Erythroblast (primary cell): Measurements from ENCODE around the gene ABCF2.

Experiments
- DNase-seq, 2 experiments: peaks; one replicate each; lab custom pipeline; 2025; lab: John Stamatoyannopoulos, UW
- GATA1 ChIP-seq: IDR thresholded peaks from 2 replicates; pipeline ENCODE4 v1.6.1; 2011; ENCODE audit warnings: low read depth, mild to moderate bottlenecking, control low read depth, low read length, moderate library complexity
- POLR2A ChIP-seq: IDR thresholded peaks from 2 replicates; pipeline ENCODE4 v1.6.1; 2011; ENCODE audit warnings: mild to moderate bottlenecking, low read length

Gene ABCF2

GRCh38 chr7:151232917-151233701 is 6.1 kb upstream of the ABCF2 start:
- TF ChIP-seq POLR2A (peak; percentile 65), GATA1 (no peak)
- peak; percentile 89 to 91 for DNase-seq

- TF ChIP-seq GATA1 (no peak), POLR2A (peak; percentile 80)
- peak; percentile 90 to 93 for DNase-seq
Observed at GRCh38 chr7:151232091-151232916, 5.3 kb upstream of the ABCF2 start, which contains the start of gene CHPF2. Gene CHPF2 (plus strand): TSS chr7:151232483. CDS start chr7:151234012, 1,529 bp downstream.

- DNase-seq = no peak
- TF ChIP-seq GATA1 (no peak), POLR2A (no peak)
Observed at GRCh38 chr7:151231080-151231479, 4.1 kb upstream of the ABCF2 start.

- DNase-seq = no peak
Observed at GRCh38 chr7:151229249-151229648, 2.2 kb upstream of the ABCF2 start.

GRCh38 chr7:151228024-151228866 is 1.2 kb upstream of the ABCF2 start:
- TF ChIP-seq POLR2A = no peak
- no peak for TF ChIP-seq GATA1
- DNase-seq = peak in 1 of 2 experiments; percentile 37

More at GRCh38 chr7:151229249-151229648, 2.2 kb upstream of the ABCF2 start:
- TF ChIP-seq POLR2A (no peak), GATA1 (no peak)

- TF ChIP-seq GATA1 = no peak
- TF ChIP-seq POLR2A = no peak
- DNase-seq = no peak
Observed at GRCh38 chr7:151226560-151226874, 488 bp downstream of the ABCF2 start.

- TF ChIP-seq POLR2A = no peak
- no peak for TF ChIP-seq GATA1
- DNase-seq = no peak
Observed at GRCh38 chr7:151225948-151226510, 976 bp downstream of the ABCF2 start.

- no peak for DNase-seq
- TF ChIP-seq GATA1 (no peak), POLR2A (no peak)
Observed at GRCh38 chr7:151223728-151224127, 3.3 kb downstream of the ABCF2 start.

GRCh38 chr7:151218170-151218569 is 8.8 kb downstream of the ABCF2 start:
- DNase-seq = no peak
- TF ChIP-seq GATA1 (no peak), POLR2A (no peak)

- DNase-seq = no peak
- no peak for TF ChIP-seq GATA1
Observed at GRCh38 chr7:151215396-151215795, 11.6 kb downstream of the ABCF2 start.

- TF ChIP-seq GATA1 (no peak), POLR2A (no peak)
- no peak for DNase-seq
Observed at GRCh38 chr7:151213826-151214225, 13.2 kb downstream of the ABCF2 start.

- no peak for DNase-seq
- TF ChIP-seq POLR2A = no peak
- TF ChIP-seq GATA1 = no peak
Observed at GRCh38 chr7:151212626-151213025, 14.4 kb downstream of the ABCF2 start.

GRCh38 chr7:151211155-151211772 is 15.7 kb downstream of the ABCF2 start:
- no peak for TF ChIP-seq POLR2A
- TF ChIP-seq GATA1 = no peak
- no peak for DNase-seq
